Measurements from ENCODE around the gene SLC45A2. TPM values are rescaled to one million over a fixed set of nuclear protein-coding genes. Genes with fewer than 3 reads are reported as not detected.
A peak's percentile ranks its signal among the peaks of the same experiment; 100 is the strongest.
"Not testable (repeated sequence)": the region's sequence is repeated elsewhere in the genome, so short reads cannot be mapped to it uniquely, and the experiment has no call there.

SLC45A2 gene
- polyA plus RNA-seq, 1 donor, result 0.12 TPM

- no CpG with 5 or more reads among the region's 2 CpGs for WGBS (ENCODE audit: insufficient coverage, low lambda C conversion rate)
- Histone ChIP-seq H3K36me3 (ENCODE audit: control insufficient read depth, insufficient read depth, low read length) (no peaks in the 10 kb centered on the region), H3K9me3 (ENCODE audit: control insufficient read depth, low read depth, low read length) (no peaks in the 10 kb centered on the region), H3K27ac (ENCODE audit: low read length) (peak overlapping the region; percentile 16), H3K27me3 (ENCODE audit: control insufficient read depth, insufficient read depth, low read length) (no peaks in the 10 kb centered on the region), H3K4me3 (ENCODE audit: low read length) (no peak overlapping the region), H3K4me1 (ENCODE audit: control insufficient read depth, insufficient read depth, low read length) (peaks cover 47% of the 10 kb centered on the region)
- DNase-seq, result no peak
These were observed 32.8 kb upstream of the SLC45A2 start for GRCh38 chr5:34017254-34017653.

- no peak overlapping the region for H3K4me3 ChIP-seq (ENCODE audit: low read length)
- H3K36me3 ChIP-seq (ENCODE audit: control insufficient read depth, insufficient read depth, low read length), result no peaks in the 10 kb centered on the region
- WGBS (ENCODE audit: insufficient coverage, low lambda C conversion rate), result 77% methylated on average over 2 of the region's 2 CpGs
- peak overlapping the region; percentile 68 for H3K27ac ChIP-seq (ENCODE audit: low read length)
- H3K9me3 ChIP-seq (ENCODE audit: control insufficient read depth, low read depth, low read length), result no peaks in the 10 kb centered on the region
- peaks cover 42% of the 10 kb centered on the region for H3K4me1 ChIP-seq (ENCODE audit: control insufficient read depth, insufficient read depth, low read length)
- DNase-seq, result peak in 1 of 2 donors; percentile 19
- no peaks in the 10 kb centered on the region for H3K27me3 ChIP-seq (ENCODE audit: control insufficient read depth, insufficient read depth, low read length)
These were observed 32.3 kb upstream of the SLC45A2 start for GRCh38 chr5:34016750-34017149.

GRCh38 chr5:34016222-34016621, 31.7 kb upstream of the SLC45A2 start:
- peak in 1 of 2 donors; percentile 21 for DNase-seq
- Histone ChIP-seq H3K4me1 (ENCODE audit: control insufficient read depth, insufficient read depth, low read length) (peaks cover 39% of the 10 kb centered on the region), H3K9me3 (ENCODE audit: control insufficient read depth, low read depth, low read length) (no peaks in the 10 kb centered on the region), H3K4me3 (ENCODE audit: low read length) (no peak overlapping the region), H3K36me3 (ENCODE audit: control insufficient read depth, insufficient read depth, low read length) (no peaks in the 10 kb centered on the region), H3K27me3 (ENCODE audit: control insufficient read depth, insufficient read depth, low read length) (no peaks in the 10 kb centered on the region), H3K27ac (ENCODE audit: low read length) (peak overlapping the region; percentile 68)
- WGBS (ENCODE audit: insufficient coverage, low lambda C conversion rate), result 57% methylated on average over 1 of the region's 5 CpGs

- no peaks in the 10 kb centered on the region for H3K36me3 ChIP-seq (ENCODE audit: control insufficient read depth, insufficient read depth, low read length)
- H3K4me1 ChIP-seq (ENCODE audit: control insufficient read depth, insufficient read depth, low read length), result peaks cover 35% of the 10 kb centered on the region
- no peaks in the 10 kb centered on the region for H3K27me3 ChIP-seq (ENCODE audit: control insufficient read depth, insufficient read depth, low read length)
- peak overlapping the region; percentile 68 for H3K27ac ChIP-seq (ENCODE audit: low read length)
- no peak overlapping the region for H3K4me3 ChIP-seq (ENCODE audit: low read length)
- no CpG with 5 or more reads among the region's 4 CpGs for WGBS (ENCODE audit: insufficient coverage, low lambda C conversion rate)
- DNase-seq, result peak; percentile 61 to 82
- H3K9me3 ChIP-seq (ENCODE audit: control insufficient read depth, low read depth, low read length), result no peaks in the 10 kb centered on the region
These were observed 30.8 kb upstream of the SLC45A2 start for GRCh38 chr5:34015120-34015822.

GRCh38 chr5:34014626-34015025, 30.1 kb upstream of the SLC45A2 start:
- Histone ChIP-seq H3K36me3 (ENCODE audit: control insufficient read depth, insufficient read depth, low read length) (no peaks in the 10 kb centered on the region), H3K27me3 (ENCODE audit: control insufficient read depth, insufficient read depth, low read length) (no peaks in the 10 kb centered on the region), H3K27ac (ENCODE audit: low read length) (peak overlapping the region; percentile 68), H3K9me3 (ENCODE audit: control insufficient read depth, low read depth, low read length) (no peaks in the 10 kb centered on the region), H3K4me1 (ENCODE audit: control insufficient read depth, insufficient read depth, low read length) (peaks cover 34% of the 10 kb centered on the region), H3K4me3 (ENCODE audit: low read length) (no peak overlapping the region)
- whole genome bisulfite sequencing (ENCODE audit: insufficient coverage, low lambda C conversion rate), result 38% methylated on average over 1 of the region's 2 CpGs
- peak in 1 of 2 donors; percentile 52 for DNase-seq

- Histone ChIP-seq H3K27ac (ENCODE audit: low read length) (no peak overlapping the region), H3K9me3 (ENCODE audit: control insufficient read depth, low read depth, low read length) (no peaks in the 10 kb centered on the region), H3K36me3 (ENCODE audit: control insufficient read depth, insufficient read depth, low read length) (no peaks in the 10 kb centered on the region), H3K4me3 (ENCODE audit: low read length) (no peak overlapping the region), H3K27me3 (ENCODE audit: control insufficient read depth, insufficient read depth, low read length) (no peaks in the 10 kb centered on the region), H3K4me1 (ENCODE audit: control insufficient read depth, insufficient read depth, low read length) (peaks cover 42% of the 10 kb centered on the region)
- no CpG with 5 or more reads among the region's 3 CpGs for WGBS (ENCODE audit: insufficient coverage, low lambda C conversion rate)
- DNase-seq, result no peak
These were observed 29.1 kb upstream of the SLC45A2 start for GRCh38 chr5:34013547-34013946.

GRCh38 chr5:34012791-34013190, 28.3 kb upstream of the SLC45A2 start:
- Histone ChIP-seq H3K27ac (ENCODE audit: low read length) (no peak overlapping the region), H3K9me3 (ENCODE audit: control insufficient read depth, low read depth, low read length) (no peaks in the 10 kb centered on the region), H3K27me3 (ENCODE audit: control insufficient read depth, insufficient read depth, low read length) (no peaks in the 10 kb centered on the region), H3K4me1 (ENCODE audit: control insufficient read depth, insufficient read depth, low read length) (peaks cover 42% of the 10 kb centered on the region), H3K4me3 (ENCODE audit: low read length) (no peak overlapping the region), H3K36me3 (ENCODE audit: control insufficient read depth, insufficient read depth, low read length) (no peaks in the 10 kb centered on the region)
- no peak for DNase-seq

GRCh38 chr5:34011536-34011935, 27.0 kb upstream of the SLC45A2 start:
- DNase-seq, result no peak
- WGBS (ENCODE audit: insufficient coverage, low lambda C conversion rate), result 89% methylated on average over 3 of the region's 4 CpGs
- no peak overlapping the region for H3K4me3 ChIP-seq (ENCODE audit: low read length)
- no peaks in the 10 kb centered on the region for H3K9me3 ChIP-seq (ENCODE audit: control insufficient read depth, low read depth, low read length)
- no peaks in the 10 kb centered on the region for H3K36me3 ChIP-seq (ENCODE audit: control insufficient read depth, insufficient read depth, low read length)
- no peaks in the 10 kb centered on the region for H3K27me3 ChIP-seq (ENCODE audit: control insufficient read depth, insufficient read depth, low read length)
- H3K27ac ChIP-seq (ENCODE audit: low read length), result no peak overlapping the region
- peaks cover 36% of the 10 kb centered on the region for H3K4me1 ChIP-seq (ENCODE audit: control insufficient read depth, insufficient read depth, low read length)

GRCh38 chr5:34010146-34010545, 25.7 kb upstream of the SLC45A2 start:
- Histone ChIP-seq H3K4me1 (ENCODE audit: control insufficient read depth, insufficient read depth, low read length) (peaks cover 26% of the 10 kb centered on the region), H3K27ac (ENCODE audit: low read length) (peak overlapping the region; percentile 98)
- not testable (repeated sequence) for H3K36me3 ChIP-seq (ENCODE audit: control insufficient read depth, insufficient read depth, low read length); H3K4me3 ChIP-seq (ENCODE audit: low read length); H3K9me3 ChIP-seq (ENCODE audit: control insufficient read depth, low read depth, low read length); H3K27me3 ChIP-seq (ENCODE audit: control insufficient read depth, insufficient read depth, low read length)
- peak in 1 of 2 donors; percentile 58 for DNase-seq
- no CpG with 5 or more reads among the region's 2 CpGs for WGBS (ENCODE audit: insufficient coverage, low lambda C conversion rate)

- Histone ChIP-seq H3K9me3 (ENCODE audit: control insufficient read depth, low read depth, low read length) (no peaks in the 10 kb centered on the region), H3K4me3 (ENCODE audit: low read length) (no peak overlapping the region), H3K36me3 (ENCODE audit: control insufficient read depth, insufficient read depth, low read length) (peaks cover 6% of the 10 kb centered on the region), H3K4me1 (ENCODE audit: control insufficient read depth, insufficient read depth, low read length) (peaks cover 24% of the 10 kb centered on the region), H3K27ac (ENCODE audit: low read length) (peak overlapping the region; percentile 98), H3K27me3 (ENCODE audit: control insufficient read depth, insufficient read depth, low read length) (no peaks in the 10 kb centered on the region)
- peak in 1 of 2 donors; percentile 17 for DNase-seq
- no CpG with 5 or more reads among the region's 1 CpG for WGBS (ENCODE audit: insufficient coverage, low lambda C conversion rate)
These were observed 25.1 kb upstream of the SLC45A2 start for GRCh38 chr5:34009610-34010009.

GRCh38 chr5:34008802-34009201, 24.3 kb upstream of the SLC45A2 start:
- 13% methylated on average over 1 of the region's 1 CpG for WGBS (ENCODE audit: insufficient coverage, low lambda C conversion rate)
- peak in 1 of 2 donors; percentile 14 for DNase-seq

More at GRCh38 chr5:34008802-34009201, 24.3 kb upstream of the SLC45A2 start:
- peak overlapping the region; percentile 90 for H3K4me3 ChIP-seq (ENCODE audit: low read length)
- H3K36me3 ChIP-seq (ENCODE audit: control insufficient read depth, insufficient read depth, low read length), result peaks cover 14% of the 10 kb centered on the region
- peaks cover 27% of the 10 kb centered on the region for H3K4me1 ChIP-seq (ENCODE audit: control insufficient read depth, insufficient read depth, low read length)
- no peaks in the 10 kb centered on the region for H3K9me3 ChIP-seq (ENCODE audit: control insufficient read depth, low read depth, low read length)
- peak overlapping the region; percentile 98 for H3K27ac ChIP-seq (ENCODE audit: low read length)
- no peaks in the 10 kb centered on the region for H3K27me3 ChIP-seq (ENCODE audit: control insufficient read depth, insufficient read depth, low read length)
